ENCODE measurements around the gene LOC128125822. TPM values are rescaled to one million over a fixed set of nuclear protein-coding genes. Genes with fewer than 3 reads are reported as not detected.

Gene LOC128125822

Other genes starting within 250 kb of the LOC128125822 start
- 10 to 100 TPM; 86.6 to 87.0 TPM for gene PTP4A1, start within 50 bp of the LOC128125822 start, total RNA-seq
- 10 to 100 TPM; 39.3 to 40.2 TPM for gene PHF3, start 63.3 kb downstream of the LOC128125822 start, total RNA-seq